Measurements from ENCODE around the gene AGAP3. TPM values are rescaled to one million over a fixed set of nuclear protein-coding genes. Genes with fewer than 3 reads are reported as not detected.
A peak's percentile ranks its signal among the peaks of the same experiment; 100 is the strongest.

AGAP3 gene
- polyA plus RNA-seq, 3 donors, result 54.3 to 61.2 (median 60.2) TPM

- DNase-seq (ENCODE audit: low read depth in 3 of 3, low spot score in 2 of 3), result no peak
Observed at GRCh38 chr7:151071032-151071866, 15.0 kb upstream of the AGAP3 start.

DNA sequence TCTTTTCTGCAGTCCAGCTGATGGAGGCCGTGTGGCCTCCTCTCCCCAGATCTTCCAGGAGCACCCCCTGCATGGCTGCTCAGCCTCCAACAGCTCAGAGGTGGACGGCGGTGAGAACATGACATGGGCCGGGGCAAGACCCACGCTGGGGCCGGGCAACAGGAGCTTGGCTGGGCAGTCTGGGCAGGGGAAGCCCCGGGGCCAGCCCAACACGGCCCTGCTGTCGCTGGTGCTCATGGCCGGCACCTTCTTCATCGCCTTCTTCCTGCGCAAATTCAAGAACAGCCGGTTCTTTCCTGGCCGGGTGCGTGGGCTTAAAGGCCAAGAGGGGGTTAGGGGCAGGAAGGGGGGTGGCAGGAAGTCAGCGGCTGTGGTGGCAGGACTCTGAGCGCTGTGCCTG lies 12.3 kb upstream of the AGAP3 start:
- no peak for DNase-seq (ENCODE audit: low read depth in 3 of 3, low spot score in 2 of 3)

DNA sequence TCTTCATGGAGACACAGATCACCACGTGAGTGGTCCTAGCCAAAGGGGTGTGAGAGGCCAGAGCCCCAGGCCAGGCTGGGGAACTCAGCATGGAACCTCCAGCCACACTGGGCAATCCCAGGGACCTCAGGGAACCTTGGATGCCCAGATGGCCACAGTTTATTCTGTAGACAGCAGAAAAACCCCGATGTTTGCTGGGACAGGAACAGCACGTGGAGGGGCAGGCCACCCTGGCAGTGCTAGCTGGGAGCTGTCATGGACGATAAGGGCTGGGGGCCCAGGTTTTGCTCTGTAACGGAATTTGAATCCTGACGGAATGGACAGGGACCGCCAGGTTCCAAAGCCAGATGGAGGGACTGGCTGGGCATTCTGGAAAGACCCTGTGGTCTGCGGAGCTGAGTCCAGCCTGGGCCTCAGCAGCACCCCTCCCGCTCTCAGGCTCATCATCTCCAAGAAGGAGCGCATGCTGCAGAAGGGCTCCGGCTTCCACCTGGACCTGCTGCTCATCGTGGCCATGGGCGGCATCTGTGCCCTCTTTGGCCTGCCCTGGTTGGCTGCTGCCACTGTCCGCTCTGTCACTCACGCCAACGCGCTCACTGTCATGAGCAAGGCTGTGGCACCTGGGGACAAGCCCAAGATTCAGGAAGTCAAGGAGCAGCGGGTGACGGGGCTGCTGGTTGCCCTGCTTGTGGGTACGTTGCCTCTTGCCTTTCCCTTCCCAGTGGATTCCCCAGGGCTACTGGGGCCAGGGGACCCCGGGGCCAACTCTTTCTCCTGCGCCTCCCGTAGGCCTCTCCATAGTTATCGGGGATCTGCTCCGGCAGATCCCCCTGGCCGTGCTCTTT lies 11.2 kb upstream of the AGAP3 start:
- DNase-seq (ENCODE audit: low read depth in 3 of 3, low spot score in 2 of 3), result no peak

GRCh38 chr7:151075662-151075971 lies 10.7 kb upstream of the AGAP3 start:
- DNase-seq (ENCODE audit: low read depth in 3 of 3, low spot score in 2 of 3), result no peak

DNA sequence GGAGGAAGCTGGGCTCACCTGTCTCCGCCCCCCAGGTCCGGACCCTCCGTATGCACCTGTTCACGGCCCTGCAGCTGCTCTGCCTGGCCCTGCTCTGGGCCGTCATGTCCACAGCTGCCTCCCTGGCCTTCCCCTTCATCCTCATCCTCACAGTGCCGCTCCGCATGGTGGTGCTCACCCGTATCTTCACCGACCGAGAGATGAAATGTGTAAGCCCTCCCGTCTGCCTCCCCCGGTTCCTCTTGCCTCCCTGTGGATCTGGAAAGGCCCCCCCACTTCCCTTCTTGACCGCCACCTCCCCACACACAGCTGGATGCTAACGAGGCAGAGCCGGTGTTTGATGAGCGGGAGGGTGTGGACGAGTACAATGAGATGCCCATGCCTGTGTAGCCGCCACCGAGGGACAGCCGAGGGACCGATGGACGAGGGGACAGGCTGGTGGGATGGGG lies 10.3 kb upstream of the AGAP3 start:
- no peak for DNase-seq (ENCODE audit: low read depth in 3 of 3, low spot score in 2 of 3)

GRCh38 chr7:151076863-151077704 lies 9.2 kb upstream of the AGAP3 start:
- DNase-seq (ENCODE audit: low read depth in 3 of 3, low spot score in 2 of 3), result no peak

DNA sequence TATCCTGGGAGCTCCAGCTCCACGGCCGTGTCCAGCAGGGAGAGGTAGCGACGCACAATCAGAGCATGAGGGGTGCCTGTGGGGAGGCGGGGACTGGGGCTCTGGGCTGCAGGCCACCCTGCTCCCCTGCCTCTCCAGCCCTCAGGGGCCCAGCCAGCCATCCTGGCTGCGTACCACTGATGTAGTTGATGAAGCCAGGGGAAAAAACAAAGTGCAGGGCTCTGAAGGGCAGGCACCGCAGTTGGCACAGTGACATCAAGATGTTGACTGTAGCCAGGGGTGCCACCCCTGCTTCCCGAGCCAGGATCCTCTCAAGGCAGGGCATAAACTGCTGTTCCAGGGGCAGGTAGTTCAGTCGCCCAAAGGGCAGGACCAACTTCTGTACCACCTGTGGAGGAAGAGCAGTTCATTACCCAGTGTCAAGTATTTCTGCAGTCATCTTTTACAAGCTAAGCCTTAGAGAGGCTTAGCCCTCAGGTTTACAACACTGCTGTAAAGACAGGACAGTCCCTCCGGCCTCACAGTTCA lies 8.5 kb upstream of the AGAP3 start:
- no peak for DNase-seq (ENCODE audit: low read depth in 3 of 3, low spot score in 2 of 3)

GRCh38 chr7:151078233-151079040 lies 7.8 kb upstream of the AGAP3 start:
- no peak for DNase-seq (ENCODE audit: low read depth in 3 of 3, low spot score in 2 of 3)

DNA sequence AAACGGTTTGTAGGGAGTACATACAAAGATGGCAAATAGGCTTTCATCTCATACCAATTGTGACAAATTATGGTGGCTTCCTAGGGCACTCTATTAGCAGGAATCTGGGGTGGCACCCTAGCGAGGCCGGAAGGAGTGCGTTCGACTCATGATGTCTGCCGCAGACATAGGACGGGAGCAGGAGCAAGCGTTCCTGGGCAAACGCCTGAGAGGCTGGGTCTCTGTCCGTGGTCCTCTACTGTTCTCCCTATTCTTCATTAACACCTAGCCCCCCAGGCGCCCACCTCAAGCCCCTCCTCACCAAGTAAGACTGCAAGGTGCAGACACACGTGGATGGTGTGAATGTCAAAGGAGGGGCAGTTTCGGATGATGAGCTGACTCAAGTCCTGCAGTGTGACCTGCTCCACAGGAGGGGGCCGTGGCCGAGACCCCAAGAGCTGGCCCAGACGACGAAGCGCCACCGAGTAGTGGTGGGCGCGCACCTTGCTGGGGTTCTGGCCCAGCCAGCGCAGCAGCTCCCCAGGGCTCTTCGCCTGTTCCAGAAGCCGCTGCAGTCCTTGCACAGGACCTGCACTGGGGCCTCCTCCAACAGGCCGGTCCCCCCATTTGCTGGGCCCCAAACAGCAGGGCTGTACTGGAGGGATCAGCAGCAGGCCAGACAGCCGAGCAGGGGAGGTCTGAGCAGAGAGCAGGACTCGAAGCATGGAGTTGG lies 6.9 kb upstream of the AGAP3 start:
- no peak for DNase-seq (ENCODE audit: low read depth in 3 of 3, low spot score in 2 of 3)

DNA sequence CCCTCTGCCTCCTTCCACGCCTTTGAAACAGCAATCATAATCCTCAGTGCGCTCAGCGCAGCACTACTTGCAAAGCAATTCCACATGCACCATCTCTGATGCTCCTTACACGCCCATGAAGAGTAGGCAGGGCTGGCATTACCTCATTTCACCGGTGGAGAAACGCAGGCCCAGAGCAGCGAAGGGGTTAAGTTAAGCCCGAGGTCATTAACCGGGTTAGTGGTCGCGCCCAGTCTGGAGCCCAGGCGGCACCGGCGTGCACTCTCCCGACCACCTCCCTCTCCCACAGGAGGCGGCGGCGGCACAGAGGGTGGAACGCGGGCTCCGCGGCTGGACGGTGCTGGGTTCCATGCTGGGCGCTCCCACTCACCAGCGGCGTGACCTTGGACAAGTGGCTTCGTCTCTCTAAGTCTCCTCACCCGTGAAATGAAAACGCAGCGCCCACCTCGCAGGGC lies 6.2 kb upstream of the AGAP3 start:
- DNase-seq (ENCODE audit: low read depth in 3 of 3, low spot score in 2 of 3), result no peak

GRCh38 chr7:151080522-151081169 lies 5.6 kb upstream of the AGAP3 start, which contains the start of gene FASTK:
Gene FASTK, minus strand, starts transcription at chr7:151080809. Its CDS starts 43 bp downstream, at chr7:151080766.
- peak in 1 of 3 donors; percentile 88 for DNase-seq (ENCODE audit: low read depth in 3 of 3, low spot score in 2 of 3)

GRCh38 chr7:151081170-151082101 lies 4.8 kb upstream of the AGAP3 start:
- no peak for DNase-seq (ENCODE audit: low read depth in 3 of 3, low spot score in 2 of 3)

GRCh38 chr7:151082141-151083070 lies 3.9 kb upstream of the AGAP3 start:
- DNase-seq (ENCODE audit: low read depth in 3 of 3, low spot score in 2 of 3), result no peak

DNA sequence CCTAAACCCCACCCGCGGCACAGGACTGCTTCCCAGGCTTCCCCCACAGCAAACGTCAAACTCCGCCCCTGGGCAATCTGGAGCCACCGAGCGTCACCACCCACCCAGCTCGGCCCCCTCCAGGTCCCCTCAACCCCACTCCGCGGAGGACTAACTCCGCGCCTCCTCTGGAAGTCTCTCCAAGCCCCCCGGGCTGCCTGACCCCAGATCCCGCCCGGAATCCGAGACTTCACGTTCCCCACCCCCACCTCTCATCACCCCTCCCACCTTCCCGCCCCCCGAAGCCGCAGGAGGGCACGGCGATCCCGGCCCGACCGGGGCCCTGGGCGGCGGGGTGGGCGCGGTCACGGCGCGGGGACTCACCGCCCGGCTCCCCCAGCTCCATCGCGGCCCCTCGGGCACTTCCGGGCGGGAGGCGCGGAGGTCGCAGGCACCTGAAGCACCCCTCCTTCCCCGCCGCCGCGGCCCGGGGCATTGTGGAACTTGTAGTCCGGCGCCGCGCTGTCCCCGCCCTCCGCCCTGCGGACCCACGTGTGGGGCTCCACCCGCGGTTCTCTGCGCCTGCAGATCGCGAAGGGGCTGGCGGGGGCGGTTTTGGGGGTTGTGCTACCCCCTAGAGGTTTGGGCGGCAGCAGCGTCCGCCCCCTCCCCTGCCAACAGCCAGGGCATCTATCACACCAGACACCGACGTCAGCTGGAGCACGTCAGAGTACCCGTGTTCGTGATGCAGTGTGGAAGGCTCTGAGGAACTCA lies 3.0 kb upstream of the AGAP3 start, which contains the start of gene TMUB1:
TSS of gene TMUB1 (minus strand) at position 423 of the 753 bp plus-strand sequence. CDS start 930 bp downstream, outside the sequence.
- DNase-seq (ENCODE audit: low read depth in 3 of 3, low spot score in 2 of 3), result no peak

DNA sequence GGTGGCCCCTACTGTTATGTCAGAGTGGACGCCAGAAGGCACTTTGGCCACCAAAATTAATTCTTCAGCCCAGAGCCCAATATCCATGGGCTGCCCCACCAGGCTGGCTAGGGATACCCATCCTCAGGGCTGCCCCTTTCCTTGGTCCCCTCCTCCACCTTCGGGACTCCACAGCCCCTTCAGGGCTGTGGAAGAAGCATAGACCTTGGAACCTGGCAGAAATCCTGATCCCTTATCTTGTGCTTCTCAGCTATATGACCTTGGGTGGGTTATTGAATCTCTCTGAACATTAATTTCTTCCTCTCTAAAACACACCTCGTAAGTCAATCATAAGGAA lies 2.5 kb upstream of the AGAP3 start:
- DNase-seq (ENCODE audit: low read depth in 3 of 3, low spot score in 2 of 3), result no peak

DNA sequence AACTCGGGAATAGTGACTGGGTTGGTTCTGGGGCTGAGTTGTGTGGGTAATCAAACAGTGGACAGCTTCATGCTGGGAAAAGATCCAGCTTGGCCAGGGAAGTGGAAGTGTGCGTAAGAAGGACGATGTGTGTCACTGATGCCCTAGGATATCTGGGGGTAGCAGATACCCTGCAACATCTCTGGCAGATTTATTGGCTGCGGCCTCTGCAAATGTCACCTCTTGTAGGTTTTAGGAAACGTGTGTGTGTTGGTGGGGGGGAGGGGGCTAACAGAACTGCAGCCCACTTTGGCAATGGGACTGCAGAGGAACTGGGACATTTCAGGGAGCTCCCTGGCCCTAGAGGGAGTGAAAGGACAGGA lies 965 bp upstream of the AGAP3 start:
- no peak for DNase-seq (ENCODE audit: low read depth in 3 of 3, low spot score in 2 of 3)
